ENCODE data around the gene GHITM. TPM values are rescaled to one million over a fixed set of nuclear protein-coding genes. Genes with fewer than 3 reads are reported as not detected.

Gene GHITM
- total and polyA plus RNA-seq, 2 of the 4 experiments (the other 2 are of a cell fraction): 103 to 185 TPM

GRCh38 chr10:84201682-84202081, 62.4 kb downstream of the GHITM start:
- H3K9ac ChIP-seq (ENCODE audit: low read depth, low read length): no peak overlapping the region
- no peak overlapping the region for H2AK5ac ChIP-seq (ENCODE audit: low read depth, low read length)
- H3K4me3 ChIP-seq (ENCODE audit: insufficient read depth, low read depth, low read length): no peak overlapping the region
- H3K4me2 ChIP-seq (ENCODE audit: low read depth, low read length): no peak overlapping the region
- TF ChIP-seq CEBPB (IDR thresholded peaks at IDR 0.05; ENCODE audit: low read depth, low read length) (no peak), RAD21 (IDR thresholded peaks at IDR 0.05; ENCODE audit: low read length) (no peak), POLR2A (IDR thresholded peaks at IDR 0.05; ENCODE audit: low read depth, low read length) (no peak), SMC3 (IDR thresholded peaks at IDR 0.05; ENCODE audit: low read depth, low read length) (no peak), RFX5 (IDR thresholded peaks at IDR 0.05; ENCODE audit: low read depth, low read length) (no peak), RCOR1 (IDR thresholded peaks at IDR 0.05; ENCODE audit: insufficient replicate concordance, low read length) (no peak), BHLHE40 (IDR thresholded peaks at IDR 0.05; ENCODE audit: low read depth, low read length) (no peak), MAFK (IDR thresholded peaks at IDR 0.05; ENCODE audit: low read depth, low read length) (no peak), FOS (IDR thresholded peaks at IDR 0.05; ENCODE audit: low read depth, low read length) (no peak)
- peaks cover 10% of the 10 kb centered on the region for H3K27me3 ChIP-seq (ENCODE audit: control insufficient read depth, insufficient read depth, low read length)
- no peak overlapping the region for H3K56ac ChIP-seq (ENCODE audit: extremely low read depth, insufficient read depth, low read length)
- no peak overlapping the region for H2BK15ac ChIP-seq (ENCODE audit: low read depth, low read length)
- no peaks in the 10 kb centered on the region for H3K9me1 ChIP-seq (ENCODE audit: insufficient read depth, low read length)
- no peaks in the 10 kb centered on the region for H3K9me3 ChIP-seq (ENCODE audit: control insufficient read depth, insufficient read depth, low read length)
- H4K8ac ChIP-seq (ENCODE audit: low read depth in 2 of 2, low read length in 2 of 2): no peak overlapping the region
- CTCF ChIA-PET: no interaction called here
- POLR2A ChIA-PET (ENCODE audit: unreplicated experiment): no interaction called here
- in situ Hi-C loops (cut with MboI; ENCODE audit: low sequenced_read_pairs): no loop called here
- DNase-seq (no peak), ATAC-seq (ENCODE audit: low read depth) (no peak)
- dilution Hi-C loops (cut with HindIII; ENCODE audit: low sequenced_read_pairs, unreplicated experiment): no loop called here
- H3K27ac ChIP-seq (ENCODE audit: insufficient read depth, low read length): no peak overlapping the region
- no peaks in the 10 kb centered on the region for H3K36me3 ChIP-seq (ENCODE audit: control insufficient read depth, insufficient read depth, low read length)
- no peaks in the 10 kb centered on the region for H4K20me1 ChIP-seq (ENCODE audit: insufficient read depth, low read length)
- no peak overlapping the region for H2BK5ac ChIP-seq (ENCODE audit: low read depth, low read length, poor library complexity, severe bottlenecking)
- H3K18ac ChIP-seq (ENCODE audit: low read depth, low read length): no peak overlapping the region
- H2AFZ ChIP-seq (replicated peaks; ENCODE audit: low read length, poor library complexity): no peak overlapping the region
- no peak overlapping the region for H4K91ac ChIP-seq (ENCODE audit: insufficient read depth, low read depth, low read length)
- 69% methylated on average over 8 of the region's 11 CpGs; no CpG with 5 or more reads in 1 of the 2 experiments for WGBS, 2 experiments (ENCODE audit: extremely low coverage in 2 of 2, insufficient read length in 1 of 2)
- no TSS peak for BruUV-seq (replicated peaks)
- H3K14ac ChIP-seq (replicated peaks; ENCODE audit: low read depth, low read length): no peak overlapping the region
- intact Hi-C loops (cut with micrococcal nuclease): no loop called here
- no peaks in the 10 kb centered on the region for H3K4me1 ChIP-seq (ENCODE audit: control insufficient read depth, insufficient read depth, low read length)
- H2AK9ac ChIP-seq (replicated peaks; ENCODE audit: low read depth, low read length, poor library complexity): no peak overlapping the region
- H2BK120ac ChIP-seq (ENCODE audit: low read depth, low read length): no peak overlapping the region
- H4K5ac ChIP-seq (ENCODE audit: low read depth, low read length): no peak overlapping the region
- no peak overlapping the region for H3K23ac ChIP-seq (ENCODE audit: low read depth, low read length)
- H2BK20ac ChIP-seq (ENCODE audit: low read depth, low read length): no peak overlapping the region
- H3K4ac ChIP-seq (ENCODE audit: low read depth, low read length): no peak overlapping the region
- H3K79me1 ChIP-seq (ENCODE audit: low read depth in 1 of 2, low read length in 2 of 2): no peaks in the 10 kb centered on the region
